ENCODE data around the gene IL25. TPM values are rescaled to one million over a fixed set of nuclear protein-coding genes. Genes with fewer than 3 reads are reported as not detected.
A peak's percentile ranks its signal among the peaks of the same experiment; 100 is the strongest.

IL25 gene
- total and polyA plus RNA-seq, 2 of the 13 experiments (the other 11 are each of a cell fraction or from before 2014, with no cell fraction given): not detected

- no peak for TF ChIP-seq ZNF18 (CRISPR knock-in tag; IDR thresholded peaks at IDR 0.05; ENCODE audit: insufficient replicate concordance)
- no peak for TF ChIP-seq GTF3A (CRISPR knock-in tag; conservative IDR thresholded peaks at IDR 0.05)
- no peak for TF ChIP-seq MYNN (CRISPR knock-in tag; IDR thresholded peaks at IDR 0.05; ENCODE audit: low read depth)
- TF ChIP-seq ZNF550 (CRISPR knock-in tag; IDR thresholded peaks at IDR 0.05; ENCODE audit: borderline replicate concordance): no peak
Observed at GRCh38 chr14:23401291-23401690, 28.7 kb downstream of the IL25 start (continued).

GRCh38 chr14:23402296-23403138, 29.9 kb downstream of the IL25 start:
- peak; percentile 5; the same call in 2 of the 3 replicates for ATAC-seq
- WGBS (ENCODE audit: low lambda C conversion rate): 11% methylated on average over 24 of the region's 25 CpGs
- Histone ChIP-seq H3K4me3 (replicated peaks in 1 of 3; ENCODE audit: insufficient read depth in 1 of 3, low read depth in 2 of 3, low read length in 3 of 3) (no peak overlapping the region; a peak in 1 of 6 replicates), H3K9me3 (ENCODE audit: low read length) (no peaks in the 10 kb centered on the region), H3K9ac (ENCODE audit: insufficient read depth, low read depth, low read length) (no peak overlapping the region), H3K27ac (ENCODE audit: extremely low read length, insufficient read depth, low read length) (no peak overlapping the region), H3K36me3 (replicated peaks in 1 of 2; ENCODE audit: control insufficient read depth in 1 of 2, insufficient read depth in 2 of 2, low read length in 2 of 2) (no peaks in the 10 kb centered on the region), H2AFZ (ENCODE audit: low read length) (no peak overlapping the region), H3K4me2 (ENCODE audit: low read depth, low read length) (peak overlapping the region; percentile 8; the same call in 1 of the 2 replicates), H3K79me2 (ENCODE audit: insufficient read depth, low read length) (no peaks in the 10 kb centered on the region), H3K27me3 (ENCODE audit: control insufficient read depth in 1 of 2, insufficient read depth in 2 of 2, low read length in 2 of 2) (peaks cover 37 to 91% of the 10 kb centered on the region in 2 experiments; a peak in 4 of 5 replicates), H3K4me1 (ENCODE audit: insufficient read depth, low read length) (no peaks in the 10 kb centered on the region), H4K20me1 (ENCODE audit: insufficient read depth, low read length) (no peaks in the 10 kb centered on the region)
- ChIA-PET POLR2A (interaction anchor here (0.6 kb wide), 1 partner anchor 103 kb away, joined by 3 read pairs; no protein-coding TSS in a partner anchor), CTCF (ENCODE audit: low intra/inter-chr PET ratio, low total read pairs) (no interaction called here)
- intact Hi-C loops (cut with micrococcal nuclease; ENCODE audit: unreplicated experiment): no loop called here
- no peak for DNase-seq (ENCODE audit: low spot score)
- in situ Hi-C loops (cut with HindIII; ENCODE audit: extremely low pct_ligation_motif_present, low pct_unique_long_range_greater_than_20kb): no loop called here
- FAIRE-seq: no peak
- no TSS peak for BruUV-seq (replicated peaks)
- no peak for TF ChIP-seq ARID4A (CRISPR knock-in tag; IDR thresholded peaks at IDR 0.05; ENCODE audit: borderline replicate concordance)
- no peak for TF ChIP-seq YEATS4 (CRISPR knock-in tag; IDR thresholded peaks at IDR 0.05; ENCODE audit: borderline replicate concordance)
- TF ChIP-seq WIZ (CRISPR knock-in tag; IDR thresholded peaks at IDR 0.05): no peak
- no peak for TF ChIP-seq ZBTB7B (CRISPR knock-in tag; IDR thresholded peaks at IDR 0.05)
- no peak for TF ChIP-seq ARNTL (CRISPR knock-in tag; IDR thresholded peaks at IDR 0.05)
- no peak for TF ChIP-seq ZNF543 (CRISPR knock-in tag; IDR thresholded peaks at IDR 0.05)
- TF ChIP-seq ZNF251 (CRISPR knock-in tag; IDR thresholded peaks at IDR 0.05): no peak

All from HepG2 (cell line).